Prostate gland (tissue), 2 donors: ENCODE results near the gene TAX1BP1. TPM values are rescaled to one million over a fixed set of nuclear protein-coding genes. Genes with fewer than 3 reads are reported as not detected.

Experiments used
- DNase-seq: peaks from one replicate; pipeline ENCODE4 v3.0.0-alpha.2; 2019; ENCODE audit warnings: low spot score
- H3K27ac ChIP-seq, 2 donors: fragments of 200-600 bp; sonication (generic); 2 replicates each; pipeline ENCODE4 v1.5.1; 2017 to 2019
- H3K27me3 ChIP-seq: fragments of 200-600 bp; sonication (generic); replicated peaks from 2 replicates; pipeline ENCODE4 v1.5.1; 2019; ENCODE audit not compliant: insufficient read depth
- H3K36me3 ChIP-seq, 2 donors: fragments of 200-600 bp; sonication (generic); 1 replicate in 1 of 2; 2 replicates in 1 of 2; pipeline versions ENCODE4 v1.5.1 to v1.8.1; 2017 to 2019
- H3K4me1 ChIP-seq: fragments of 200-600 bp; sonication (generic); replicated peaks from 2 replicates; pipeline ENCODE4 v1.5.1; 2019
- H3K4me3 ChIP-seq, 2 donors: fragments of 200-600 bp; sonication (generic); 2 replicates each; pipeline ENCODE4 v1.5.1; 2017 to 2019
- H3K9me3 ChIP-seq: fragments of 200-600 bp; sonication (generic); 2 replicates; pipeline ENCODE4 v1.5.1; 2017
- POLR2A ChIP-seq: fragments of 450-650 bp; IDR thresholded peaks from one replicate; pipeline ENCODE4 v1.6.1; 2016; ENCODE audit warnings: antibody characterized with exemption, mild to moderate bottlenecking
- POLR2AphosphoS5 ChIP-seq: sonication (generic); formaldehyde crosslinking; IDR thresholded peaks from one replicate; pipeline ENCODE4 v1.6.1; 2017; ENCODE audit warnings: antibody characterized with exemption
- WGBS: methylation state at CpG from one replicate; pipeline ENCODE4 v1.1.5; 2018; 5-methylcytosine and 5-hydroxymethylcytosine counted together
- intact Hi-C: fragments of 100-400 bp; cut with DNase I; formaldehyde crosslinking; loops from one replicate; pipeline ENCODE4 v1.14.2; 2022
- total RNA-seq, 2 donors: library from RNA; depleted of rRNA; stranded (reverse); fragments of >200 nt; gene quantifications; one replicate each; pipeline ENCODE4 v1.1.0, GENCODE V29; 2016
- TF ChIP-seq, protein P1 (sequence below), 4 experiments: fragments of 200-600 bp in 2 of 4; fragments of 450-650 bp in 2 of 4; sonication (generic) in 2 of 4; IDR thresholded peaks; 1 replicate in 3 of 4; 2 replicates in 1 of 4; pipeline ENCODE4 v1.5.1; 2016 to 2019; ENCODE audit warnings: antibody characterized with exemption in 4 of 4, mild to moderate bottlenecking in 2 of 4, moderate library complexity in 2 of 4

The TAX1BP1 gene
- total RNA-seq, 2 donors from 2014 or later, result 105 to 125 TPM

GRCh38 chr7:27745064-27745583, 5.2 kb downstream of the TAX1BP1 start:
- Histone ChIP-seq H3K36me3 (no peaks in the 10 kb centered on the region), H3K4me1 (no peaks in the 10 kb centered on the region), H3K4me3 (no peak overlapping the region), H3K27ac (no peak overlapping the region), H3K9me3 (no peaks in the 10 kb centered on the region), H3K27me3 (no peaks in the 10 kb centered on the region)
- intact Hi-C loops, result loop anchor here (10.0 kb wide), 3 partner anchors 180 to 350 kb away; no protein-coding TSS in a partner anchor
- 3% methylated on average over 2 of the region's 2 CpGs for WGBS
- TF ChIP-seq POLR2AphosphoS5 (peak; percentile 33), POLR2A (no peak)
- TF ChIP-seq, protein P1, sequence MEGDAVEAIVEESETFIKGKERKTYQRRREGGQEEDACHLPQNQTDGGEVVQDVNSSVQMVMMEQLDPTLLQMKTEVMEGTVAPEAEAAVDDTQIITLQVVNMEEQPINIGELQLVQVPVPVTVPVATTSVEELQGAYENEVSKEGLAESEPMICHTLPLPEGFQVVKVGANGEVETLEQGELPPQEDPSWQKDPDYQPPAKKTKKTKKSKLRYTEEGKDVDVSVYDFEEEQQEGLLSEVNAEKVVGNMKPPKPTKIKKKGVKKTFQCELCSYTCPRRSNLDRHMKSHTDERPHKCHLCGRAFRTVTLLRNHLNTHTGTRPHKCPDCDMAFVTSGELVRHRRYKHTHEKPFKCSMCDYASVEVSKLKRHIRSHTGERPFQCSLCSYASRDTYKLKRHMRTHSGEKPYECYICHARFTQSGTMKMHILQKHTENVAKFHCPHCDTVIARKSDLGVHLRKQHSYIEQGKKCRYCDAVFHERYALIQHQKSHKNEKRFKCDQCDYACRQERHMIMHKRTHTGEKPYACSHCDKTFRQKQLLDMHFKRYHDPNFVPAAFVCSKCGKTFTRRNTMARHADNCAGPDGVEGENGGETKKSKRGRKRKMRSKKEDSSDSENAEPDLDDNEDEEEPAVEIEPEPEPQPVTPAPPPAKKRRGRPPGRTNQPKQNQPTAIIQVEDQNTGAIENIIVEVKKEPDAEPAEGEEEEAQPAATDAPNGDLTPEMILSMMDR (IDR thresholded peaks at IDR 0.05), result peak in 2 of 4 experiments; percentile 71 to 78
- no peak for DNase-seq

GRCh38 chr7:27746486-27746885, 6.5 kb downstream of the TAX1BP1 start:
- TF ChIP-seq POLR2A (no peak), POLR2AphosphoS5 (no peak)
- TF ChIP-seq, protein P1 (IDR thresholded peaks at IDR 0.05), result no peak
- Histone ChIP-seq H3K9me3 (no peaks in the 10 kb centered on the region), H3K27ac (no peak overlapping the region), H3K27me3 (no peaks in the 10 kb centered on the region), H3K36me3 (peaks cover 0 to 3% of the 10 kb centered on the region in 2 donors), H3K4me1 (no peaks in the 10 kb centered on the region), H3K4me3 (no peak overlapping the region)
- DNase-seq, result no peak
- intact Hi-C loops, result loop anchor here (10.0 kb wide), 3 partner anchors 178 to 348 kb away; no protein-coding TSS in a partner anchor

DNA sequence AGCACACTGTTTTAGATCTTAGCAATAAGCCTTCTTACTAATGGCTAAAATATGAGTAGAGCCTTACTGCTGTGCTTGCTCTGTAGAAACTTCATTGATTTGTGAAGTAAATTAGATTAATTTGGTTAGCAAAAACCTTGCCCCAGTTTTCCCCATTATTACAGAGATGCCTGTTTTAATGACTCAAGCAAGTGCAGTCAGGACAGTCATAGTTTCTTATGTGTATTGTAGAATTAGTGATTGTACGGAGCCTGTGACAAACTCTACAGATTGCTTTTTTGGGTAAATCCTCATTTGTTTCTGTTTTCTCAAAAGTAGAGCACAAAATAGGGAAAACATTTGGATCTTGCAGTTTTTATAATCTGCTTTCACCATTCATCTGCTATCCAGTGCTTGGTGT, 7.0 kb downstream of the TAX1BP1 start:
- no peaks in the 10 kb centered on the region for H3K9me3 ChIP-seq
- no peaks in the 10 kb centered on the region for H3K27me3 ChIP-seq
- no peak for DNase-seq
- intact Hi-C loops, result loop anchor here (10.0 kb wide), 3 partner anchors 178 to 348 kb away; no protein-coding TSS in a partner anchor
- H3K4me1 ChIP-seq, result no peaks in the 10 kb centered on the region
- 83% methylated on average over 1 of the region's 1 CpG for WGBS
- H3K36me3 ChIP-seq, result peaks cover 0 to 3% of the 10 kb centered on the region in 2 donors
- no peak overlapping the region for H3K4me3 ChIP-seq
- no peak overlapping the region for H3K27ac ChIP-seq
- TF ChIP-seq POLR2AphosphoS5, result no peak
- TF ChIP-seq, protein P1 (IDR thresholded peaks at IDR 0.05), result no peak
- TF ChIP-seq POLR2A, result no peak

- H3K27ac ChIP-seq, result no peak overlapping the region
- H3K36me3 ChIP-seq, result peaks cover 0 to 3% of the 10 kb centered on the region in 2 donors
- intact Hi-C loops, result loop anchor here (10.0 kb wide), 3 partner anchors 177 to 347 kb away; no protein-coding TSS in a partner anchor
- no peak for DNase-seq
- TF ChIP-seq POLR2A, result no peak
- TF ChIP-seq, protein P1 (IDR thresholded peaks at IDR 0.05), result no peak
- no peak for TF ChIP-seq POLR2AphosphoS5
- 79% methylated on average over 4 of the region's 4 CpGs for WGBS
- H3K4me1 ChIP-seq, result no peaks in the 10 kb centered on the region
- H3K9me3 ChIP-seq, result no peaks in the 10 kb centered on the region
- H3K4me3 ChIP-seq, result no peak overlapping the region
- no peaks in the 10 kb centered on the region for H3K27me3 ChIP-seq
Observed at GRCh38 chr7:27747589-27748368, 7.8 kb downstream of the TAX1BP1 start.
